Peyer's patch (tissue), 4 donors: ENCODE data around the gene KDM6A. TPM values are rescaled to one million over a fixed set of nuclear protein-coding genes. Genes with fewer than 3 reads are reported as not detected.
"Not testable (repeated sequence)": the region's sequence is repeated elsewhere in the genome, so short reads cannot be mapped to it uniquely, and the experiment has no call there.

Source experiments
- DNase-seq, 3 donors: peaks; one replicate each; pipeline ENCODE4 v3.0.0-alpha.2; 2017 to 2019
- H3K27ac ChIP-seq, 4 donors: fragments of 200-600 bp; sonication (generic); one replicate each; pipeline ENCODE4 v1.5.1; 2016 to 2019
- H3K27me3 ChIP-seq, 2 donors: fragments of 200-600 bp; sonication (generic); one replicate each; pipeline ENCODE4 v1.5.1; 2019
- H3K36me3 ChIP-seq, 3 donors: fragments of 200-600 bp; sonication (generic); one replicate each; pipeline ENCODE4 v1.5.1; 2016 to 2019
- H3K4me1 ChIP-seq, 4 donors: fragments of 200-600 bp; sonication (generic); one replicate each; pipeline ENCODE4 v1.5.1; 2016 to 2019
- H3K4me3 ChIP-seq, 4 donors: fragments of 200-600 bp; sonication (generic); 1 replicate in 3 of 4; 2 replicates in 1 of 4; pipeline ENCODE4 v1.5.1; 2016 to 2019; ENCODE audit warnings: mild to moderate bottlenecking in 1 of 4
- H3K9me3 ChIP-seq, 4 donors: fragments of 200-600 bp; sonication (generic); one replicate each; pipeline ENCODE4 v1.5.1; 2016 to 2019; ENCODE audit warnings: mild to moderate bottlenecking in 1 of 4
- CTCF ChIP-seq, 6 experiments: fragments of 450-650 bp in 4 of 6; fragments of 200-600 bp in 2 of 6; sonication (generic) in 1 of 6; IDR thresholded peaks; one replicate each; pipeline ENCODE4 v1.5.1; 2017 to 2019; ENCODE audit warnings: antibody characterized with exemption in 6 of 6, mild to moderate bottlenecking in 3 of 6, moderate library complexity in 1 of 6
- POLR2A ChIP-seq, 2 donors: fragments of 450-650 bp; IDR thresholded peaks; one replicate each; pipeline ENCODE4 v1.5.1; 2017; ENCODE audit warnings: antibody characterized with exemption in 2 of 2, mild to moderate bottlenecking in 2 of 2, moderate library complexity in 2 of 2
- total RNA-seq, 4 donors: library from RNA; depleted of rRNA; stranded (reverse); fragments of >200 nt; gene quantifications; one replicate each; pipeline ENCODE4 v1.1.0, GENCODE V29; 2016

KDM6A gene
- total RNA-seq, 4 donors from 2014 or later, result 40.4 to 83.2 (median 73.7) TPM

DNA sequence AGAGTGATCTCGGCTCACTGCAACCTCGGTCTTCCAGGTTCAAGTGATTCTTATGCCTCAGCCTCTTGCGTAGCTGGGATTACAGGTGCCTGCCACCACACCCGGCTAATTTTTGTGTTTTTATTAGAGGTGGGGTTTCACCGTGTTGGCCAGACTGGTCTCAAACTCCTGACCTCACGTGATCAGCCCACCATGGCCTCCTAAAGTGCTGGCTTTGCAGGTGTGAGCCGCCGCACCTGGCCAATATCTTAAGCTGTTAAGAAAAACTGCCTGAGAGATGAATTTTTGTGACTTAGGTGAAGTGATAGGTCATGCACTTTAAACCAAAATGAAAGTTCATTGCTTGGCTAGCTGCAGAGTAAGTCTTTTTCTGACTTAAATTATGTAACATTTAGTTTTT, 5.8 kb downstream of the KDM6A start:
- H3K4me1 ChIP-seq, result no peaks in the 10 kb centered on the region
- no peaks in the 10 kb centered on the region for H3K27me3 ChIP-seq
- no peaks in the 10 kb centered on the region for H3K9me3 ChIP-seq
- H3K36me3 ChIP-seq, result no peaks in the 10 kb centered on the region
- DNase-seq, result no peak
- no peak for TF ChIP-seq POLR2A (IDR thresholded peaks at IDR 0.05)
- no peak for TF ChIP-seq CTCF (IDR thresholded peaks at IDR 0.05)
- H3K4me3 ChIP-seq, result no peak overlapping the region
- H3K27ac ChIP-seq, result no peak overlapping the region

DNA sequence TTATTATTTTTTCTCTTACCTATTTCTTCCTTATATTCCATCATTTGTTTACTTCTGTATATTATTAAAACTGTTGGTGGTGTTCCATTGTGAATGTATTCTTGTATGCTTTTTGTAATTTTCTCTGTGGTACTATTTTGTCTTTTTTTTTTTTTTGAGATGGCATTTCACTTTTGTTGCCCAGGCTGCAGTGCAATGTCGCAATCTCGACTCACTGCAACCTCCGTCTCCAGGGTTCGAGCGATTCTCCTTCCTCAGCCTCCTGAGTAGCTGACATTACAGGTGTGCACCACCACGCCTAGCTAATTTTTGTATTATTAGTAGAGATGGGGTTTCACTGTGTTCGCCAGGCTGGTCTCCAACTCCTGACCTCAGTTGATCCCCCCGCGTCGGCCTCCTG, 8.6 kb downstream of the KDM6A start:
- Histone ChIP-seq H3K4me3 (no peak overlapping the region), H3K36me3 (no peaks in the 10 kb centered on the region), H3K4me1 (no peaks in the 10 kb centered on the region), H3K9me3 (no peaks in the 10 kb centered on the region), H3K27ac (no peak overlapping the region), H3K27me3 (no peaks in the 10 kb centered on the region)
- DNase-seq, result no peak
- no peak for TF ChIP-seq POLR2A (IDR thresholded peaks at IDR 0.05)
- TF ChIP-seq CTCF (IDR thresholded peaks at IDR 0.05), result no peak

DNA sequence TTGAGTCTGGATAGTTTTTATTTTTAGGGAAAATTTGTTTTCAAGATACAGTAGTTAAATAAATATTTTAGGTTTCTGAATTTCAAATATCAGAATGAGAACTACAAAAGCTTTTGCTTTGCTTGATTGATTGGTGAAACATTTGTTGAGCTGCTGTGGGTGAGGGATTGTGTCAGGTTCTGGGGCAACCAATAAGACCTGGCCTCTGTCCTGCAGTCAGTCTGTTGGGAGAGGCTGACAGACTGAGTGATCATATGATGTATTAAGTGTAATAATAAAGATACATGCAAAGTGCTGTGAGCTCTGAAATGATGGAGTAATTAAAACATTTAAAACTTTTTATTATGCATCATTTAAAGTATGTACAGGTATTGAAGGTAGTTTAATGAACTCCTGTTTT, 9.6 kb downstream of the KDM6A start:
- Histone ChIP-seq H3K9me3 (no peaks in the 10 kb centered on the region), H3K27me3 (no peaks in the 10 kb centered on the region), H3K27ac (no peak overlapping the region), H3K4me1 (no peaks in the 10 kb centered on the region), H3K36me3 (no peaks in the 10 kb centered on the region), H3K4me3 (no peak overlapping the region)
- TF ChIP-seq CTCF (IDR thresholded peaks at IDR 0.05) (no peak), POLR2A (IDR thresholded peaks at IDR 0.05) (no peak)
- no peak for DNase-seq

- Histone ChIP-seq H3K9me3 (no peaks in the 10 kb centered on the region), H3K4me1 (no peaks in the 10 kb centered on the region), H3K4me3 (no peak overlapping the region), H3K27ac (no peak overlapping the region), H3K36me3 (no peaks in the 10 kb centered on the region), H3K27me3 (no peaks in the 10 kb centered on the region)
- TF ChIP-seq CTCF (IDR thresholded peaks at IDR 0.05) (no peak), POLR2A (IDR thresholded peaks at IDR 0.05) (no peak)
- DNase-seq, result no peak
These were observed 12.0 kb downstream of the KDM6A start for GRCh38 chrX:44884944-44885343.

DNA sequence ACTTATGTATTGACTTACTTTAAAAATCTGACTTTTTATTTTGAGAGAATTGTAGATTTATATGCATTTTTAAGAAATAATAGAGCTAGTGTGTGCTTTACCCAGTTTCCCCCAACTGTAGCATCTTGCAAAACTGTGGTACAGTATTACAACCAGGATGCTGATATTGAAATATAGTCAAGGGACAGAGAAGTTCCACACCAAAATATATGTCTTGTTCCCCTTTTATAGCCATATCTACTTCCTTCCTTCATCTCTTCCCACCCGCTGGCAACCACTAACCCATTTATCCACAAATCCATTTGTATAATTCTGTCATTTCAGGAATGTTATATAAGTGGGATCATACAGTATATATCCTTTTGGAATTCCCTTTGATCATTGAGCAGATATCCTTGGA, 16.8 kb downstream of the KDM6A start:
- Histone ChIP-seq H3K27me3 (no peaks in the 10 kb centered on the region), H3K4me1 (no peaks in the 10 kb centered on the region), H3K27ac (no peak overlapping the region), H3K9me3 (no peaks in the 10 kb centered on the region), H3K36me3 (no peaks in the 10 kb centered on the region), H3K4me3 (no peak overlapping the region)
- TF ChIP-seq POLR2A (IDR thresholded peaks at IDR 0.05), result no peak
- TF ChIP-seq CTCF (IDR thresholded peaks at IDR 0.05), result no peak
- DNase-seq, result no peak

DNA sequence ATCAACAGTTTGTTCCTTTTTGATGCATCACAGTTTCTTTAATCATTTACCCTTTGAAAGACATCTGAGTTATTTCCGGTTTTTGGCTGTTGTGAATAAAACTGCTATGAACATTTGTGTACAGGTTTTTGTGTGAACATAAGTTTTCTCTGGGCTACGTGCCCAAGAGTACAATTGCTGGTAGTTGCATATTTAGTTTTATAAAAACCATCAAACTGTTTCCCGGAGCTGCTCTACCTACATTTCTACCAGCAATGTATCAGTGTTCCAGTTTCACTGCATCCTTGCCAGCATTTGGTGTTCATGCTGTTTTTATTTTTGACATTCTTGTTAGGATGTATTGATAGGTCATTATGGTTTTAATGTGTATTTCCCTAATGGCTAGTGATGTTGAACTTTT, 17.3 kb downstream of the KDM6A start:
- H3K4me1 ChIP-seq, result no peaks in the 10 kb centered on the region

GRCh38 chrX:44890687-44891086, 17.7 kb downstream of the KDM6A start:
- DNase-seq, H3K36me3 ChIP-seq, H3K4me1 ChIP-seq: not testable (repeated sequence)

More for the DNA sequence above, 17.3 kb downstream of the KDM6A start:
- Histone ChIP-seq H3K27ac (no peak overlapping the region), H3K4me3 (no peak overlapping the region), H3K27me3 (no peaks in the 10 kb centered on the region), H3K36me3 (no peaks in the 10 kb centered on the region), H3K9me3 (no peaks in the 10 kb centered on the region)
- no peak for DNase-seq
- TF ChIP-seq POLR2A (IDR thresholded peaks at IDR 0.05) (no peak), CTCF (IDR thresholded peaks at IDR 0.05) (no peak)

More at GRCh38 chrX:44890687-44891086, 17.7 kb downstream of the KDM6A start:
- not testable (repeated sequence) for H3K9me3 ChIP-seq, H3K27me3 ChIP-seq, H3K4me3 ChIP-seq, H3K27ac ChIP-seq
